GM13976 (cell line): ENCODE results near the gene ZNF750.

ENCODE experiments used
- DNase-seq: peaks from one replicate; pipeline ENCODE4 v3.0.0; 2012; ENCODE audit warnings: low spot score
- in situ Hi-C: fragments of 300-500 bp; cut with MboI; formaldehyde crosslinking; loops from one replicate; pipeline ENCODE4 v1.12.0; 2022; ENCODE audit warnings: low sequenced_read_pairs, mixed read lengths, inconsistent platforms; ENCODE audit not compliant: unreplicated experiment
- TF ChIP-seq, protein P1 (sequence below): IDR thresholded peaks from 2 replicates; pipeline ENCODE4 v1.5.1; 2012; ENCODE audit warnings: borderline replicate concordance, mild to moderate bottlenecking; ENCODE audit not compliant: insufficient read depth; ENCODE audit errors: extremely low read depth, missing control alignments, control extremely low read depth

Gene ZNF750

DNA sequence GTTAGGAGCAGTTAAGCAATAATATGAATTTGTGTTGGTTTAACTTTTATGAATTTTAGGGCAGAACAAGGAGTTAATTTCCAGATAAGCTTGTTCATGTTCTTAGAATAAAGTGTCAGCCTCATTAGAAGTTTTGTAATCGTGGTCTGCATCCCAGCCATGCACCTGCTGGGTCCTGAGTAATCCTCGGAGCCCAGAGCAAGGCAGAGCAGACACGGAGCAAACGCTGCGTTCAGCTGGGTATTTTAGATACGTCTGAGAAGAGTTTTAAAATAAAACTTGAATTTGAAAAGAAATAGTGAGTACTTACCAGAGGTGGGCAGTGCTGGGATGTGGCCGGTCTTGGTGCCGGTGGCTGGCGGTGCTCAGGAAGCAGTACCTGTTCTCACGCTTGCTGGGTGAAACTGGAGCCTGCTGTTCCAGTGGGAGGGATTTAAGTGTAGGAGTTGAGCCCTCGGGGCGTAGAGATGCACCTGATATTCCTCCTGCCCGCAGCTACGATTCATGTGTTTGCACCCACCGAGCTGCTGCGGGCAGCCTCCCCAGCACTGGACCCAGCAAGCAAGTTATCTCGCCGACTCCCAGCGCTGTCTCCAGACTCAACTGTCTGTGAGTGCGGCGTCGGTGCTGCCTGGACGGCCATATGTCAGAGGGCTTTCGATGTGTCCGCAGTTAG, at the start of gene ZNF750:
TSS of gene ZNF750 (minus strand) at position 406 of the 676 bp plus-strand sequence. CDS start 7,568 bp downstream, outside the sequence.
- DNase-seq: no peak
- TF ChIP-seq, protein P1, sequence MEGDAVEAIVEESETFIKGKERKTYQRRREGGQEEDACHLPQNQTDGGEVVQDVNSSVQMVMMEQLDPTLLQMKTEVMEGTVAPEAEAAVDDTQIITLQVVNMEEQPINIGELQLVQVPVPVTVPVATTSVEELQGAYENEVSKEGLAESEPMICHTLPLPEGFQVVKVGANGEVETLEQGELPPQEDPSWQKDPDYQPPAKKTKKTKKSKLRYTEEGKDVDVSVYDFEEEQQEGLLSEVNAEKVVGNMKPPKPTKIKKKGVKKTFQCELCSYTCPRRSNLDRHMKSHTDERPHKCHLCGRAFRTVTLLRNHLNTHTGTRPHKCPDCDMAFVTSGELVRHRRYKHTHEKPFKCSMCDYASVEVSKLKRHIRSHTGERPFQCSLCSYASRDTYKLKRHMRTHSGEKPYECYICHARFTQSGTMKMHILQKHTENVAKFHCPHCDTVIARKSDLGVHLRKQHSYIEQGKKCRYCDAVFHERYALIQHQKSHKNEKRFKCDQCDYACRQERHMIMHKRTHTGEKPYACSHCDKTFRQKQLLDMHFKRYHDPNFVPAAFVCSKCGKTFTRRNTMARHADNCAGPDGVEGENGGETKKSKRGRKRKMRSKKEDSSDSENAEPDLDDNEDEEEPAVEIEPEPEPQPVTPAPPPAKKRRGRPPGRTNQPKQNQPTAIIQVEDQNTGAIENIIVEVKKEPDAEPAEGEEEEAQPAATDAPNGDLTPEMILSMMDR: no peak
- in situ Hi-C loops: no loop called here

DNA sequence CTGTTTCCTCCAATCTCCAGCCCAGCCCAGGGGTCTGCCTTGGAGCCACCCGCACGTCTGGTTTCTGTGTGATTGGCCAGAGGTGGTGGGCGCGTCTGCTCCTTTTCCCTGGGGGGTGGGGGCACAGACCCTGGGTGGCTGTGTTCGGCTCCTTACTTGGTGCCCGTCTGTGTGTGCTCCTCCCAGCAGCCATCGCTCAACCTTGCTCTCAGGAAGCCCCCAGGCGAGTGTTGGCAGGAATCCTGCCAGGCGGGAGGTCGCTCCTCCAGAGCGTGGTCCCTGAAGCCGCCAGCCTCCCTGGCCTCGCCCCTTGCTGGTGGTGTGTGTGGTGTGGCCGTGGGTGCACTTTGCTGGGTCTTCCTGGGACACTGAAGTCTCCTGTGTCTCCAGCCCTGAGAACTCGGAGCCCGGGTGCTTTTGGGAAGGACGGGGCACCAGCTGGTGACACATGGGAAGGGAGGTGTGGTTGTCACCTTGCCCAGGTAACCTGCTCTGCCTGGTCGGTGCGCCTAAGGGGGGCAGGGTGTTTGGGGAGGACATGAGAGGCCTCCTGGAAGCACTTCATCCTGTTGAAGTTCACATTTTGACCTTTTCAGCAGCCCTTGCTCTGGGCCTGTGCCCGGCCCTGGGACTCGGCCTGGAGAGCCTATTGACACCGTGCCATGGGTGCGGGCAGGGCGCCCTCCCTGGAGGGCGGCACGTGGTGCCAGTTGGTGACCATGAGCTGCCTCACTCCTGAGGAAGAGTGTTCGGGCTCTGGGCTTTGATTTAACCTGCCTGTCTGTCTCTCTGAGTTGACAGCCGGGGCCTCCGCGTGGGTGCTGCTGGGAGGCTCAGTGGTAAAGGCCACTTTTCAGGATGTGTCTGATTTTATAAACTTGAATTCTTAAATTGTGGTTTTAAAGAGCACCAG, 49.0 kb upstream of the ZNF750 start:
- in situ Hi-C loops: no loop called here
- TF ChIP-seq, protein P1: no peak
- no peak for DNase-seq

DNA sequence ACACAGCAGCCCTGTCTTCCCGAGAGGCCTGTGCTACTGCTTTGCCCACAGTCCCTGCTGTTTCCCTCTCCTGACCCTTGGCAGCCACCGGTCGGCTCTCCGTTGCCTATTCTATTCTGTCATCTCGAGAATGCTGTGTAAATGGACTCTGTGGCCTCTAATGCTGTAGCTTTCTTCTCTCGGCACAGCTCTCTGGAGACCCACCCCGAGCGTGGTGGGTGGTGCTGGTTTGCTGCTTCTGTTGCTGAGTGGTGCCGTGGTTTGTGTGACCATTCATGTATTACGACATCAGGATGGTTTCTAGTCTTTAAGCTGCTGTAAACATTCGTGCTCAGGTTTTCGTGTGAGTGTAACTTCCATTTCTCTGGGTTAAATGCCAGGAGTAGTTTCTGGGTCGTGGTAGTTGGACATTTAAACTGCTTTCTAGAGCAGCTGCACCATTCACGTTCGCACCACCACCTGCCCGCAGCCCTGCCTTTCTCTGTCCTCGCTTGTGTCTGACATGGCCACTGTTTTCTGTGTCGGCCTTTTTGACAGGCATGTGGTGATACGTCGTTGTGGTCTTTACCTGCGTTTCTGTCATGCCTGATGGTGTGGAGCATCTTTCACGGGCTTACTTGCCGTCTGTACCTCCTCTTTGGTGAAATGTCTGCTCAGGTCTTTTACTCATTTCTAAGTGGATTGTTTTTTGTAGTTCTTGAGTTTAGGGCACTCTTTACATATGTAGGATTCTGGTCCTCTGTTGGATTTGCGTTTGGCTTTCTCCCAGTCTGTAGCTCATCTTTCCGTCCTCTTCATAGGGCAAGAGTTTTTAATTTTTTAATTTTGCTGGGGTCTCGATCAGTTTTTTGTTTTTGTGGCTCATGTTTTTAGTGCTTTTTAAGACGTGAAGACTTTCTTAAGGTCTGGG, 47.7 kb upstream of the ZNF750 start:
- DNase-seq: no peak
- in situ Hi-C loops: no loop called here
- TF ChIP-seq, protein P1: no peak

DNA sequence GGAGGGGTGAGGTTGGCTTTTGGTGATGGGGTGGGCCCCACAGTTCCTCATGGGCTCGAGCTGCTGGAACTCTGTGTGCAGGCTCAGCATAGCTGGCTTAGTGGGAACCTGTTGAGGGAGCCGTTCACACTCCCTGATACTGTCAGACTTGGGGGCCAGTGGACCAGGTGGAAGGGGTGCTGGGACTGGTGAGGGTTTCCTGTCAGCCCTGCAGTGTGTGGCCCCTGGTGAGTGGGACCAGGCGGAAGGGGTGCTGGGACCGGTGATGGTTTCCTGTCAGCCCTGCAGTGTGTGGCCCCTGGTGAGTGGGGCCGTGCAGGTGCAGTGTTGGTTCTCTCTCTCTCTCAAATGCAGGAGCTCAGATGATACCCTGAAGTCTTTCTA, 45.1 kb upstream of the ZNF750 start:
- TF ChIP-seq, protein P1: no peak
- no peak for DNase-seq
- in situ Hi-C loops: no loop called here

DNA sequence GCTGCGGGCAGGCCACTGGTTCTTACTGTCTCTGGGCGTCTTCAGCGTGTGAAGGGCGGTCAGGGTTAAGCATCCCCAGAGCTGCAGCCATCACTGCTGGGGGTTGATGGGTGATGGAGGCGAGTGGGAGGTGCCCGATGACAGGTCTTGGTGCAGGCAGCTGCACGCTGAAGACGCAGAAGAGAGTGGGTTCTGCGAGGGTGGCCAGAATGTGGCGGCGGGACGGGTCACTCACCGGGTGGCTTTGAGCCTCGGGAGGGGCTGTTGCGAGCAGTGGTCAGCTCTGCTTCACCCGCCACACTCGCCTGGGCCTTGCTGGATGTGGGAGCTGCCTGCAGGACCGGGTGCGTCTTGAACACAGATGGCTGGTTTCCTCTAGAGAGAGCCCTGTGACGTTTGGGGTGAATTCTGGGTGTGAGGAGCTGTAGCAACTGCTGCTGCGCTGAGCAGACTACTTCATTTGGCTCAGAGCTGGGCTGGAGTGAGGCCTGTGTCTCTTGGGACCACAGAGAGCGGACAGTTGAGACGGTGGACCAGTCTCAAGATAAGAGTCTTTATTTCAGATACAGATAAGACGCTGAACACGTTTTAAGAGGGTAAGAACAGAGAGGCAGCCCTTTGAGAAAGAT, 44.6 kb upstream of the ZNF750 start:
- DNase-seq: no peak
- in situ Hi-C loops: no loop called here
- TF ChIP-seq, protein P1: no peak

DNA sequence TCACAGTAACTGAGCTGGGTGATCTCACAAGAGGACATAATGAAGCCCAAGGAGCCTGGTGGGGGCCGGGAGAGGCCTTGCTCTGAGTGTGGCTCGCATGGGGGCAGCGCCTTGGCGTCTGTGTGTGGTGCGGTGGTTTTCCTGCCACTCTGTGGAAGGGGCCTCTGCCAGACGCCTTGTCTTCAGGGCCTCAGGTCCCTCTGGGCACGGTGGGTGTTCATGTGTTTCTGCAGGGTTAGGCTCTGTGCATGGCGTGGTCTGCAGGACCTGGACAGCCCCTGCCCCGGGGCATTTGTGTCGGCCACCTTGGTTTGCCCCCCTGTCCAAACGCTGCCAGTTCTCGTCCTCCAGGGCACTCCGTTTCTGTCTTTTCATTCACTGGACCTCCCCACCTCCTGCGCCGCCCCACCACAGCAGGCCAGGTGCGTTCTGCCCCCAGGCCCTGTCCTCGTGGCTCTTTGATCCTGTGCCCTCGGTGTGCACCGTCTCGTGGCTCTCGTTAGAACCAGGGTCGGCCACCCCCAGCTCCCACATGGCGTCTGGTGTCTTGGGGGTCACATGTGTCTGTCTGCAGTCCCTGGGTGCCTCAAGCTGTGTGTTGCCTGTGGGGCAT, 43.7 kb upstream of the ZNF750 start:
- TF ChIP-seq, protein P1: no peak
- no peak for DNase-seq
- in situ Hi-C loops: no loop called here
